GM12892 (cell line): ENCODE results near the gene NUDC.
"Not testable (repeated sequence)": the region's sequence is repeated elsewhere in the genome, so short reads cannot be mapped to it uniquely, and the experiment has no call there.

Experiments used
- DNase-seq: peaks from one replicate; pipeline ENCODE4 v3.0.0; 2011; ENCODE audit not compliant: insufficient read length
- FAIRE-seq: peaks from 2 replicates; lab custom pipeline; 2011; peaks lifted over from hg19 to GRCh38; lab: Jason Lieb, UNC
- POLR2A ChIP-seq: IDR thresholded peaks from 2 replicates; pipeline ENCODE4 v1.6.1; 2011; ENCODE audit warnings: low read depth, low read length, control low read depth
- POLR2AphosphoS5 ChIP-seq: IDR thresholded peaks from 2 replicates; pipeline ENCODE4 v1.6.1; 2011; ENCODE audit warnings: low read depth, low read length, control low read depth
- TAF1 ChIP-seq: IDR thresholded peaks from 2 replicates; pipeline ENCODE4 v1.6.1; 2011; ENCODE audit warnings: low read depth, mild to moderate bottlenecking, control low read depth, low read length, borderline replicate concordance

Gene NUDC

GRCh38 chr1:26945138-26945537 lies 23.6 kb downstream of the NUDC start:
- DNase-seq = no peak
- TF ChIP-seq POLR2A (no peak), POLR2AphosphoS5 (no peak), TAF1 (no peak)
- no peak for FAIRE-seq

GRCh38 chr1:26945728-26946127 lies 24.2 kb downstream of the NUDC start:
- no peak for DNase-seq
- TF ChIP-seq POLR2AphosphoS5 (no peak), TAF1 (no peak), POLR2A (no peak; the same call in 1 of the 2 replicates)

GRCh38 chr1:26946270-26946669 lies 24.7 kb downstream of the NUDC start:
- DNase-seq = no peak
- no peak for FAIRE-seq
- TF ChIP-seq TAF1 (no peak), POLR2A (no peak), POLR2AphosphoS5 (no peak)

More at GRCh38 chr1:26945728-26946127, 24.2 kb downstream of the NUDC start:
- FAIRE-seq = no peak

- FAIRE-seq, DNase-seq: not testable (repeated sequence)
These were observed 27.1 kb downstream of the NUDC start for GRCh38 chr1:26948725-26949057.

- DNase-seq (no peak), FAIRE-seq (no peak)
- TF ChIP-seq POLR2AphosphoS5 (no peak), TAF1 (no peak), POLR2A (no peak)
These were observed 27.9 kb downstream of the NUDC start for GRCh38 chr1:26949266-26949925.

GRCh38 chr1:26949926-26950319 lies 28.4 kb downstream of the NUDC start:
- TF ChIP-seq TAF1 = no peak
- TF ChIP-seq POLR2A = no peak
- no peak for TF ChIP-seq POLR2AphosphoS5
- no peak for DNase-seq
- FAIRE-seq = no peak

- TF ChIP-seq POLR2AphosphoS5 = no peak
- TF ChIP-seq POLR2A = no peak
- no peak for TF ChIP-seq TAF1
- FAIRE-seq (no peak), DNase-seq (no peak)
These were observed 29.1 kb downstream of the NUDC start for GRCh38 chr1:26950602-26951001.

- FAIRE-seq (no peak), DNase-seq (no peak)
These were observed 29.7 kb downstream of the NUDC start for GRCh38 chr1:26951216-26951615.

GRCh38 chr1:26951821-26952497 lies 30.4 kb downstream of the NUDC start:
- DNase-seq (no peak), FAIRE-seq (no peak)
- TF ChIP-seq TAF1 = no peak
- TF ChIP-seq POLR2AphosphoS5 = no peak
- TF ChIP-seq POLR2A = no peak

More at GRCh38 chr1:26951216-26951615, 29.7 kb downstream of the NUDC start:
- no peak for TF ChIP-seq POLR2A

GRCh38 chr1:26953374-26953773 lies 31.8 kb downstream of the NUDC start:
- DNase-seq (no peak), FAIRE-seq (no peak)
- no peak for TF ChIP-seq POLR2AphosphoS5
- TF ChIP-seq POLR2A = no peak

- DNase-seq (no peak), FAIRE-seq (no peak)
- TF ChIP-seq POLR2AphosphoS5 (no peak), TAF1 (no peak), POLR2A (no peak)
These were observed 34.8 kb downstream of the NUDC start for GRCh38 chr1:26956321-26956720.

GRCh38 chr1:26957306-26957705 lies 35.8 kb downstream of the NUDC start:
- TF ChIP-seq POLR2AphosphoS5 (no peak), POLR2A (no peak), TAF1 (no peak)
- FAIRE-seq (no peak), DNase-seq (no peak)

- no peak for FAIRE-seq
These were observed 37.7 kb downstream of the NUDC start for GRCh38 chr1:26959270-26959669.

More at GRCh38 chr1:26959270-26959669, 37.7 kb downstream of the NUDC start:
- no peak for DNase-seq
- TF ChIP-seq POLR2A = no peak
